Upper lobe of left lung (tissue), 4 donors: ENCODE measurements around the gene CD6.

Experiments used
- POLR2AphosphoS5 ChIP-seq, 2 donors: sonication (generic); formaldehyde crosslinking; IDR thresholded peaks; one replicate each; pipeline ENCODE4 v1.5.1; 2017; ENCODE audit warnings: antibody characterized with exemption in 2 of 2
- TF ChIP-seq, protein P1 (sequence below), 6 experiments: fragments of 450-650 bp in 4 of 6; fragments of 200-600 bp in 2 of 6; sonication (generic) in 2 of 6; IDR thresholded peaks; one replicate each; pipeline ENCODE4 v1.5.1; 2016 to 2019; ENCODE audit warnings: antibody characterized with exemption in 6 of 6

DNA sequence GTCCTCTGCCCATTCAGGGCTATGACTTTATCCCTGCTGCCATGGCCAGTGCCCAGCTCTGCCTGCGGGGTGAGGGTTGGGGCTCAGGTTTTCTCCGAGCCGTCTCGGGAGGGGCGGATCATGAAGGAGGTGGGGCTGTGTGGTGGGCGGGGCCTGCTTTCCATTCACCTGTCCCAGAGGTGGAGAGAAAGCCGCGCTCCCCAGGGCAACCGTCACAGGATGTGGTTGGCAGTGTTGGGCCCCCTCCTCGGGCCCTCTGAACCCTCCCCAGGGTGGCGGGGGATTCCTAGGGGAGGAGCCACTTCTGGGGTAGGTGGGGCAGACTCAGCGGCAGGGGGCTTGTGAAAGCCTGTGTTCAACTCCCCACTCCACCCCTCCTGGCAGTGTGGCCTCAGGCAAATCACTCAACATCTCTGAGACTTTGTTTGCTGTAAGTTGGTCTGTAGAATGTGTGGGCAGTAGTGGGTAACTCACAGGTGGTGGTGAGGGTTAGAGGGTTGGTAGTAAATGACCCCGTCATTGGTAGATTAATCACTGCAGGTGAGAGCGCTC lies 50.3 kb downstream of the CD6 start:
- TF ChIP-seq, protein P1, sequence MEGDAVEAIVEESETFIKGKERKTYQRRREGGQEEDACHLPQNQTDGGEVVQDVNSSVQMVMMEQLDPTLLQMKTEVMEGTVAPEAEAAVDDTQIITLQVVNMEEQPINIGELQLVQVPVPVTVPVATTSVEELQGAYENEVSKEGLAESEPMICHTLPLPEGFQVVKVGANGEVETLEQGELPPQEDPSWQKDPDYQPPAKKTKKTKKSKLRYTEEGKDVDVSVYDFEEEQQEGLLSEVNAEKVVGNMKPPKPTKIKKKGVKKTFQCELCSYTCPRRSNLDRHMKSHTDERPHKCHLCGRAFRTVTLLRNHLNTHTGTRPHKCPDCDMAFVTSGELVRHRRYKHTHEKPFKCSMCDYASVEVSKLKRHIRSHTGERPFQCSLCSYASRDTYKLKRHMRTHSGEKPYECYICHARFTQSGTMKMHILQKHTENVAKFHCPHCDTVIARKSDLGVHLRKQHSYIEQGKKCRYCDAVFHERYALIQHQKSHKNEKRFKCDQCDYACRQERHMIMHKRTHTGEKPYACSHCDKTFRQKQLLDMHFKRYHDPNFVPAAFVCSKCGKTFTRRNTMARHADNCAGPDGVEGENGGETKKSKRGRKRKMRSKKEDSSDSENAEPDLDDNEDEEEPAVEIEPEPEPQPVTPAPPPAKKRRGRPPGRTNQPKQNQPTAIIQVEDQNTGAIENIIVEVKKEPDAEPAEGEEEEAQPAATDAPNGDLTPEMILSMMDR (IDR thresholded peaks at IDR 0.05) = no peak
- no peak for TF ChIP-seq POLR2AphosphoS5 (IDR thresholded peaks at IDR 0.05)
